IPS DF 19.7 (cell line): Measurements from ENCODE around the gene TRAPPC6A.

Source experiments
- DNase-seq: peaks from one replicate; pipeline ENCODE4 v3.0.0-alpha.2; 2013; ENCODE audit warnings: low read depth, low spot score

TRAPPC6A gene

DNA sequence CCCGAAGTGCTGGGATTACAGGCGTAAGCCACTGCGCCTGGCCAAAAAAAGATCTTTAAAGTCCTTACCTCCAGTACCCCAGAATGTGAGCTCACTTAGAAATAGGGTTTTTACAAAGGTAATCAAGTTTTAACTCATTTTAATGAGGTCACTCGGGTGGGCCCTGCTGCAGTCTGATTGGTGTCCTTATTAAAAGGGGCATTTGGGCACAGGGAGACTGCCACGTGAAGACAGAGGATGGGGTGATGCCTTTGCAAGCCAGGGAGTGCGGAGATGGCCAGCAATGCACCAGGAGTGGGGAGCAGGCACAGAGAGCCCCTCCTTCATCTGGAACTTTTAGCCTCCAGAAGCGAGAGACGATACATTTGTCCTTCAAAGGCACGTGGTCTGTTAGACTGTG lies 28.9 kb downstream of the TRAPPC6A start:
- DNase-seq: no peak

DNA sequence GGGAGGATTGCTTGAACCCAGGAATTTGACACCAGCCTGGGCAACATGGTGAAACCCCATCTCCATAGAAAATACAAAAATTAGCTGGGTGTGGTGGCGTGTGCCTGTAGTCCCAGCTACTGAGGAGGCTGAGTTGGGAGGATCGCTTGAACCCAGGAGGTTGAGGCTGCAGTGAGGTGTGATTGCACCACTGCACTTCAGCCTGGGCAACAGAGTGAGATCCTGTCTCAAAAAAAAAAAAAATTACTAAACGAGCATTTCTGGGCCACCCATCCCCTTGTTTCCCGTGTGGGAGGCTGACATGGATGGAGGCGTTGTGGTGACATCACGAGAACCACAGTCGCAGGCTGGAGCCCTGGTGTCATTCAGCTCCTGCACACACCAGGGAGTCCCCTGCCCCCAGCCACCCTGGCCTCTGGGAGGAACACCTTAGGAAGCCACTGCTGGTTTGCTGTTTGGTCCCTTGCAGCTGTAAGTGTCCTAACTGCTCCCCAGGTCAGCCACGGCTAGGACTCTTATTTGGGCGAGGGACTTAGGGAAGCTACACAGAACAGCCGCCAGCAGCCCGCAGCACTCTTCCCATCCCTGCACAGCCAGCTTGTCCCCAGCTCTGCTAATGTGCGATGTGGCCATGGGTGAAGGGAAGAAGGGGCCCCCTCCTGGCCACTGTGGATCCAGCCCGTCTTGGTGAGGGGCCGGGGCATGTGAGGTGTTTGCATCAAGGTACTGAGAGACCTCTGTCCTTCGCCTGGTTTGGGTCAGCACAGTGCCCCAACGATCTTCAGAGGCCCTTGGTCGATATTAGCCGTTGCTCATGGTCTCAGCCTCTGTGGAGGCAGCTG lies 30.0 kb downstream of the TRAPPC6A start:
- DNase-seq: no peak

- DNase-seq: no peak
Measured at GRCh38 chr19:45146741-45147205, 31.3 kb downstream of the TRAPPC6A start.

DNA sequence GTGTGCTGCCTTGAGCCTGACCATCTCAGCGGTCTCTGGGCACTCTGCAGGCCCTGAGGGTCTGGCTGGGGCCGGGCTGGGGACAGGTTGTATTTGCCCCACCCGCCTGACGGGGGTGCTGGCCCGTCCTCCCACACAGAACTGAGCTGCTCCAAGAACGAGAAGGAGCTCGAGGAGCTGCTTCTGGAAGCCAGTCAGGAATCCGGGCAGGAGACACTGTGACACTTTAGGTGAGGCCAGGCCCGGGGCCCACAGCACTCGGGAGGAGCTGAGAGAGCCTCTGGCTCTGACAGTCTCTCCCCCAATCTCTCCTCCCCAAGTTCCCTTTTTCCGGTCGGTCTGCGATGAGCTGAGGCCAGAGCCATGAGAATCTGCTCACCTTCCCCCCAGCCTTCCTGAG lies 31.8 kb downstream of the TRAPPC6A start:
- DNase-seq: no peak

DNA sequence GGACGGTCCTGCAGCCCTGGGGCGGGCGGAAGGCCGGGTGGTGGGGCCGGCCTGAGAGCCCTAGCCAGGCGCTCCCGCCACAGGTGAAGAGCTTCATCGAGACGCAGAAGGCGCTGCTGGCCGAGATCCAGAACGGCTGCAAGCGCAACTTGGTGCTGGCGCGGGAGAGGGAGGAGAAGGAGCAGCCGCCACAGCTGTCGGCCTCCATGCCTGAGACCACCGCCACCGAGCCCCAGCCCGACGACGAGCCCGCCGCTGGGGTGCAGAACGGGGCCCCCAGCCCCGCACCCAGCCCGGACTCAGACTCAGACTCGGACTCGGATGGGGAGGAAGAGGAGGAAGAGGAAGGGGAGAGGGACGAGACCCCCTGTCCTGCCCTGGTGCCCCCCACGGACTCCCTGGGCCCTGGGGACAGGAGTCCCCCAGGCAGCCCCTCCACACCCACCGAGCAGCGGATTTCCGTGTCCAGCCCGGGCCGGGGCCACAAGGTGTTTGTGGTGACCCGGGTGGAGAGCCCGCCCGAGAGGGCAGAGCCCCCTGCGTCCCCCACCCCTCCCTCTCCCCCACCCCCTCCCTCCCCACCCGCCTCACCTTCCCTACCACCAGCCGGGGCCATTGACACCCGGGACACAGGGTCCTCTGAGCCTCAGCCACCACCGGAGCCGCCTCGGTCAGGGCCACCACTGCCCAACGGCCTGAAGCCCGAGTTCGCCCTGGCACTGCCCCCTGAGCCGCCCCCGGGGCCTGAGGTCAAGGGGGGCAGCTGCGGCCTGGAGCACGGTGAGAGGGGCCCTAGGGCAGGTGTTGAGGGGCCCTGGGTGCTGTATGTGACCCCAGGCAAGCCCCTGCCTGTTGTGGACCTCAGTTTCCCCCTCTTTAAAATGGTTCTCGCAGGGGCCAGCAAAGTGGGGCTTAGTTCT lies 32.5 kb downstream of the TRAPPC6A start:
- DNase-seq: no peak

- DNase-seq: no peak
Measured at GRCh38 chr19:45144431-45145269, 33.4 kb downstream of the TRAPPC6A start.

- no peak for DNase-seq
Measured at GRCh38 chr19:45142726-45143110, 35.3 kb downstream of the TRAPPC6A start.

DNA sequence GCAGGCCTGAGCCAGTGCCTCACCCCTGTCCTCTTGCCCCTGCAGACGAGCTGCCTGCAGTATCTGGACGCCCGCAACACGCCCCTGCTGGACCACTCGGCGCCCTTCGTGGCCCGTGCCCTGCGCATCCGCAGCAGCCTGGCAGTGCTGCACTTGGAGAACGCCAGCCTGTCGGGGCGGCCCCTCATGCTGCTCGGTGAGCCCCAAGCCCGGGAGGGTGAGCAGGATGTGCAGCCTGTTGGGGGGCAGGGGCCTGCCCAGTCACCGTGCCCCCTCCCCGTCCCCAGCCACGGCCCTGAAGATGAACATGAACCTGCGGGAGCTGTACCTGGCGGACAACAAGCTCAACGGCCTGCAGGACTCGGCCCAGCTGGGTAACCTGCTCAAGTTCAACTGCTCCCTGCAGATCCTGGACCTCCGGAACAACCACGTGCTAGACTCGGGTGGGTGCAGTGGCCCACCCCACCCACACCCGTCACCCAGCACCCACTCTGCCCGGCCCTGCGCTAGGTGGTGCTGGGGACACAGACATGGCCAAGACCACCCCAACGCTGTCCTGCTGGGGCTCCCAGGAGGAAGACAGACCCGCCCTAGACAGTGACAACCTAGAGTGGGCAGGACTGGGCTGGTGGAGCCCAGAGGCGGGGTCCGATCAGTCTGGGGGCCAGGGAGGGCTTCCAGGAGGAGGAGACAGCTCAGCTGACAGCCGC lies 35.9 kb downstream of the TRAPPC6A start:
- DNase-seq: no peak

- no peak for DNase-seq
Measured at GRCh38 chr19:45141203-45141900, 36.7 kb downstream of the TRAPPC6A start.

DNA sequence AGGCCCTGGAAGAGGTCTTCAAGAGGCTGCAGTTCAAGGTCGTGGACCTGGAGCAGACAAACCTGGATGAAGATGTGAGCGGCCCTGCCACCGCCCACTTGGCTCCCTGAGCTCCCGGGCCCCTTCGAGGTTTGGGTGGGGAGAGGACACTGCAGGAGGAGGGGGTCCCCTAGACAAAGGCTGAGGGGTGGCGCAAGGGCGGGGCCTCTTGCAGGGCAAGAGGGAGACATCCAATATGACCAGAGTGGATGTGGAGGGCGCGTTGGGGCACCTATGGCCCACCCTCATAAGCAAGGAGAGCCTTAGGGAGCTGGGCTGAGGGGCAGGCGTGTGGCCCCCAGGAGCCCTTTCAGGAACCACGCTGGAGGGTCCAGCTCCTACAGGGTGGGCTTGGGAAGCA lies 37.5 kb downstream of the TRAPPC6A start:
- no peak for DNase-seq

GRCh38 chr19:45140144-45140503 lies 37.9 kb downstream of the TRAPPC6A start:
- DNase-seq: no peak

- no peak for DNase-seq
Measured at GRCh38 chr19:45139286-45140143, 38.5 kb downstream of the TRAPPC6A start.

- DNase-seq: no peak
Measured at GRCh38 chr19:45138303-45138751, 39.7 kb downstream of the TRAPPC6A start.

GRCh38 chr19:45137179-45137761 lies 40.8 kb downstream of the TRAPPC6A start:
- no peak for DNase-seq

GRCh38 chr19:45136507-45137178 lies 41.4 kb downstream of the TRAPPC6A start:
- DNase-seq: no peak

DNA sequence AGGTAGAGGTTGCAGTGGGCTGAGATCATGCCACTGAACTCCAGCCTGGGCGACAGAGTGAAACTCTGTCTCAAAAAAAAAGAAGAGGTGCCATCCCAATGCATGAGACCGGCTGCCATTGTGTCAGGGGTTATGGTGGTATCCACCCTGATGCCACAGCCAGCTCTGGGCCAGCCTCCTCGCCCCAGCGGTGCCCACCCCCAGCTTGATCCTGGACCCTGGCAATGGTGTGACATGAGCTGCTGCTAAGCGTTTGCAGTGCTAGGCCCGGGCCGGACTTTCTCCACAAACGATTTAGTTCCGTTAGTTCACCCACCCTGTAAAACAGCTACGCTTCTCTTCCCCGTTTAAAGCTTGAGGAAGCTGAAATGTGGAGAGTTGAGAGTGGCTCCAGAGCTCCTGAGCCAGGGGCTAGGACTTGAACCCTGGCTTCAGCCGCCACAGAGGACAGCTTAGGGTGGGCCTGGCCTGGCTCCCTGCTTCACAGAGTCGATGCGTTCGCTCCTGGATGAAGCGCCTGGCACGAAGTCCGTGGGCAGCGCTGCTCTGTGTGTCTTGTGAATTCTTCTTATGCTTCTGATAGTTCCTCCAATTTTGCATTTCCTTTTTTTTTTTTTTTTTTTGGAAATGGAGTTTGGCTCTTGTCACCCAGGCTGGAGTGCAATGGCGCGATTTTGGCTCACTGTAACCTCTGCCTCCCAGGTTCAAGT lies 42.7 kb downstream of the TRAPPC6A start:
- DNase-seq: no peak

GRCh38 chr19:45133661-45134060 lies 44.4 kb downstream of the TRAPPC6A start:
- DNase-seq: no peak
